AG10803 (cell line): ENCODE data around the gene PPDPF.

Source experiments
- DNase-seq: peaks from one replicate; pipeline ENCODE4 v3.0.0; 2010; ENCODE audit warnings: low read depth
- H3K4me3 ChIP-seq: 2 replicates; pipeline ENCODE4 v1.5.1; 2011; ENCODE audit warnings: mild to moderate bottlenecking, low read length, control low read depth
- TF ChIP-seq, protein P1 (sequence below): conservative IDR thresholded peaks from 2 replicates; pipeline ENCODE4 v1.5.1; 2011; ENCODE audit warnings: mild to moderate bottlenecking, low read length, control low read depth, inconsistent platforms

The PPDPF gene

DNA sequence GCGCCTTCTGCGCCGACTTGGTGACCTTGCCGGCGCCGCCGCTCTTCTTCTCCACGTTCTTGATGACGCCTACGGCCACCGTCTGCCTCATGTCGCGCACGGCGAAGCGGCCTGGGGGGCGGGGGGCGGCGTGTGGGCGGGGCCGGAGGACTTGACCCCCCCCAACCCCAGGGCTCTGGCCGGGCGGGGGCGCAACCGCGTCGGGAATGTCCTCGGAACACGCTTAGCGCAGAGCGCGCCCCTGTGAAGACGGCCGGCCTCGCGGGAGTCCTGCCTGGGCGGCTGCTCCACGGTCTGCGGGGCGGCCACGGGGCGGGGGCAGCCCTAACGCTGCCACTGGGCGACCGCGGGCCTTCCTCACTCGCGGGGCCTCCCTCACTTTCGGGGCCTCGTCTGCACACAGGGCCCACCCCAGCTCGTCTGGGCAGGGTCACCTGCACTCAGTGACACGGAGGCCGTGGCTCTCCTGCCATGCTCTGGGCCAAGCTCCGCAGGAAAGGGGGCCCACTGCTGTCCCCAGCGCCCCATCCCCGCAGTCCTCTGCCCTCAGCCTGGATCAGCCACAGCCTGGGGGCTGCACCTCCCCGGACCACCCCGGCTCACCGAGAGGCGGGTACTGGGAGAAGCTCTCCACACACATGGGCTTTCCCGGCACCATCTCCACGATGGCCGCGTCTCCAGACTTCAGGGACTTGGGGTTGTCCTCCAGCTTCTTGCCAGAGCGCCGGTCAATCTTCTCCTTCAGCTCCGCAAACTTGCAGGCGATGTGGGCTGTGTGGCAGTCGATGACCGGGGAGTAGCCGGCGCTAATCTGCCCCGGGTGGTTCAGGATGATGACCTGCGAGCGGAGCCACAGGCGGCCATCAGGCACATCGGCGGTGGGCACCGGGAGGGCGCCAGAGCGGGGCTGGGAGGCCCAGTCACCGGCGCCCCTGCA lies 32.0 kb upstream of the PPDPF start:
- DNase-seq, result no peak
- TF ChIP-seq, protein P1, sequence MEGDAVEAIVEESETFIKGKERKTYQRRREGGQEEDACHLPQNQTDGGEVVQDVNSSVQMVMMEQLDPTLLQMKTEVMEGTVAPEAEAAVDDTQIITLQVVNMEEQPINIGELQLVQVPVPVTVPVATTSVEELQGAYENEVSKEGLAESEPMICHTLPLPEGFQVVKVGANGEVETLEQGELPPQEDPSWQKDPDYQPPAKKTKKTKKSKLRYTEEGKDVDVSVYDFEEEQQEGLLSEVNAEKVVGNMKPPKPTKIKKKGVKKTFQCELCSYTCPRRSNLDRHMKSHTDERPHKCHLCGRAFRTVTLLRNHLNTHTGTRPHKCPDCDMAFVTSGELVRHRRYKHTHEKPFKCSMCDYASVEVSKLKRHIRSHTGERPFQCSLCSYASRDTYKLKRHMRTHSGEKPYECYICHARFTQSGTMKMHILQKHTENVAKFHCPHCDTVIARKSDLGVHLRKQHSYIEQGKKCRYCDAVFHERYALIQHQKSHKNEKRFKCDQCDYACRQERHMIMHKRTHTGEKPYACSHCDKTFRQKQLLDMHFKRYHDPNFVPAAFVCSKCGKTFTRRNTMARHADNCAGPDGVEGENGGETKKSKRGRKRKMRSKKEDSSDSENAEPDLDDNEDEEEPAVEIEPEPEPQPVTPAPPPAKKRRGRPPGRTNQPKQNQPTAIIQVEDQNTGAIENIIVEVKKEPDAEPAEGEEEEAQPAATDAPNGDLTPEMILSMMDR, result no peak
- no peak overlapping the region for H3K4me3 ChIP-seq

DNA sequence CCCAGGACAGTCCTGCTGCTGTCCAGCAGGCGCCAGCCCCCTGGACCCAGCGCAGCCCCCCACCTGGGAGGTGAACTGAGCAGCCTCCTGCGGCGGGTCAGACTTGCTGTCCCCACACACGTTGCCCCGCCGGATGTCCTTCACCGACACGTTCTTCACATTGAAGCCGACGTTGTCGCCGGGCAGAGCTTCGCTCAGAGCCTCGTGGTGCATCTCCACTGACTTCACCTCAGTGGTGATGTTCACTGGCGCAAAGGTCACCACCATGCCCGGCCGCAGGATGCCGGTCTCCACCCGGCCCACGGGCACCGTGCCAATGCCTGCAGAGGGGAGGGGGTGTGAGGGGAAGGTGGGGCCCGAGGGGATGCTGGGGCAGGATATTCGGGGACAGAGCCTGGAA lies 30.1 kb upstream of the PPDPF start:
- TF ChIP-seq, protein P1, result no peak
- H3K4me3 ChIP-seq, result no peak overlapping the region
- DNase-seq, result no peak

DNA sequence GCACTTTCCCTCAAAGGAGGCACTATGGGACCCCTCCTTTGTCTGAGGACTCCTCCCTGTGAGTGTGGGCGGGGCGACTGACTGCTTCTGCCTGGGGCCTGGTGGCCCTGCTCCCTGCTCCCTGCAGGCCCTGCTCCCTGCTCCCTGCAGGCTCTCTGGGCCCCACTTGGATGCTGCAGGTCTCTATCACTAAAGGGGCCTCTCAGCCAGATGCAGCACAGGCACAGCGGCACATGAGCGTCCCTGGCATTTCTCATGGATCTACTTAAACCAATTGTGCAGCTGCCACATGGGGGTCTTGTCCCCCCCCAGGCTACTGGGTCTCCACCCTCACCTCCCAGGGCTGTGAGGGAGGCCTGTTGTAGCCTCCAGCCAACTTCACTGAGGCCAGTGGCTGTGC lies 29.5 kb upstream of the PPDPF start:
- no peak overlapping the region for H3K4me3 ChIP-seq
- TF ChIP-seq, protein P1, result no peak

DNA sequence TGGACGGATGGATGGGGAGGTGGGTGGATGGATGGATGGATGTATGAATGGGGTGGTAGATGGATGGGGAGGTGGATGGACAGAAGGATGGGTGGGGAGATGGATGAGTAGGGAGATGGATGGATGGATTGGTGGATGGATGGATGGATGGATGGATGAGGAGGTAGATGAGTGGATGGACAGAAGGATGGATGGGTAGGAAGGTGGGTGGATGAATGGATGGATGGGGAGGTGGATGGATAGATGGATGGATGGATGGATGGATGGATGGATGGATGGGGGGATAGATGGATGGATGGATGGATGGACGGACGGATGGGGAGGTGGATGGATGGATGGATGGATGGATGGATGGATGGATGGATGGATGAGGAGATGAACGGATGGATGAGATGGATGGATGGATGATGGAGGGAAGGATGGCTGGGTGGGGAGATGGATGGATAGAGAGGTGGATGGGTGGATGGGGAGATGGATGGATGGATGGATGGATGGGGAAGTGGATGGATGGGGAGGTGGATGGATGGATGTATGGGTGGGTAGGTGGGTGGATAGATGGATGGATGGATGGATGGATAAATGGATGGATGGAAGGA lies 28.8 kb upstream of the PPDPF start:
- TF ChIP-seq, protein P1, result no peak
- DNase-seq, result no peak
- no peak overlapping the region for H3K4me3 ChIP-seq

More for the DNA sequence above, 29.5 kb upstream of the PPDPF start:
- DNase-seq, result no peak

DNA sequence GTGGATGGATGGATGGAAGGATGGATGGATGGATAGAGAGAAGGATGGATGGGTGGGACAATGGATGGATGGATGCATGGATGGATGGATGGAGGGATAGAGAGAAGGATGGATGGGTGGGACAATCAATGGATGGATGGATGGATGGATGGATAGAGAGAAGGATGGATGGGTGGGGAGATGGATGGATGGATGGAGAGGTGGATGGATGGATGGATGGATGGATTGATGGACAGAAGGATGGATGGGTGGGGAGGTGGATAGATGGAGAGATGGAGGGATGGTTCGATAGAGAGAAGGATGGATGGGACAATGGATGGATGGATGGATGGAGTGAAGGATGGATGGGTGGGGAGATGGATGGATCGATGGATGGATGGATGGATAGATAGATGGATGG lies 28.0 kb upstream of the PPDPF start:
- H3K4me3 ChIP-seq, result no peak overlapping the region
- TF ChIP-seq, protein P1, result no peak
- no peak for DNase-seq

DNA sequence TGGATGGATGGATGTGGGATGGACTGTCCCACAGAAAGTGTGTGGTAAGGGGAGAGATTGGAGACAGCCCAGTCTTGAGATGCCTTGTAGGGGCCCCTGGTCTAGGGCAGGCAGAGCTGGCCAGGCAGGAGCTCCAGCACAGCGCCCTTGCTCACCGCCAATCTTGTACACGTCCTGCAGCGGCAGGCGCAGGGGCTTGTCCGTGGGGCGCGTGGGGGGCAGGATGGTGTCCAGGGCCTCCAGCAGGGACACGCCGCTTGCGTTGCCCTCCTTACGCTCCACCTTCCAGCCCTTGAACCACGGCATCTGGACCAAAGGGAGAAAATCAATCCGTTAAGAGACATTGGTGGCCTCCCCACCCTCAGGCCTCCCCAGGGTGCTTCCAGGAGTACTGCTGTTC lies 27.6 kb upstream of the PPDPF start:
- no peak for DNase-seq
- TF ChIP-seq, protein P1, result no peak
- no peak overlapping the region for H3K4me3 ChIP-seq
